Smooth muscle cell (in vitro differentiated cells): ENCODE data around the gene FAM50B. TPM values are rescaled to one million over a fixed set of nuclear protein-coding genes. Genes with fewer than 3 reads are reported as not detected.

Experiments used
- DNase-seq: peaks from one replicate; lab custom pipeline; 2025; ENCODE audit not compliant: unreplicated experiment; lab: John Stamatoyannopoulos, UW
- H2AFZ ChIP-seq: fragments of 200-600 bp; sonication (generic); 2 replicates; pipeline ENCODE4 v1.6.0; 2016; ENCODE audit warnings: antibody characterized with exemption, low read depth, mild to moderate bottlenecking
- H3F3A ChIP-seq: fragments of 200-600 bp; sonication (generic); 2 replicates; pipeline ENCODE4 v1.6.0; 2017; ENCODE audit warnings: antibody characterized with exemption, low read depth
- H3K27ac ChIP-seq: fragments of 200-600 bp; sonication (generic); 2 replicates; pipeline ENCODE4 v1.5.1; 2016; ENCODE audit warnings: low read depth, mild to moderate bottlenecking
- H3K27me3 ChIP-seq: fragments of 200-600 bp; sonication (generic); 2 replicates; pipeline ENCODE4 v1.6.1; 2016; ENCODE audit warnings: low read depth, mild to moderate bottlenecking
- H3K36me3 ChIP-seq: fragments of 200-600 bp; sonication (generic); 2 replicates; pipeline ENCODE4 v1.5.1; 2016; ENCODE audit warnings: low read depth
- H3K4me1 ChIP-seq: fragments of 200-600 bp; sonication (generic); 2 replicates; pipeline ENCODE4 v1.5.1; 2016; ENCODE audit warnings: low read depth
- H3K4me2 ChIP-seq: fragments of 200-600 bp; sonication (generic); 2 replicates; pipeline ENCODE4 v1.6.0; 2016; ENCODE audit warnings: mild to moderate bottlenecking
- H3K4me3 ChIP-seq: fragments of 200-600 bp; sonication (generic); 2 replicates; pipeline ENCODE4 v1.5.1; 2016; ENCODE audit warnings: mild to moderate bottlenecking
- H3K79me2 ChIP-seq: fragments of 200-600 bp; sonication (generic); 2 replicates; pipeline ENCODE4 v1.6.0; 2016; ENCODE audit warnings: low read depth, mild to moderate bottlenecking
- H3K9ac ChIP-seq: fragments of 200-600 bp; sonication (generic); 2 replicates; pipeline ENCODE4 v1.6.0; 2016; ENCODE audit warnings: low read depth
- H3K9me3 ChIP-seq: fragments of 200-600 bp; sonication (generic); replicated peaks from 2 replicates; pipeline ENCODE4 v1.5.1; 2016; ENCODE audit warnings: low read depth
- H4K20me1 ChIP-seq: fragments of 200-600 bp; sonication (generic); 2 replicates; pipeline ENCODE4 v1.6.0; 2016; ENCODE audit warnings: low read depth
- WGBS: methylation state at CpG from one replicate; pipeline ENCODE4 v1.1.7; 2016; ENCODE audit warnings: low lambda C conversion rate; 5-methylcytosine and 5-hydroxymethylcytosine counted together
- polyA plus RNA-seq: library from polyadenylated mRNA; unstranded; fragments of >200 nt; fragmentation: Nextera tagmentation; extraction: Ambion mirVana; gene quantifications from 2 replicates; pipeline ENCODE4 v1.2.1, GENCODE V29; 2016
- total RNA-seq: library from RNA; depleted of rRNA; stranded (reverse); fragments of >200 nt; gene quantifications from 2 replicates; pipeline ENCODE4 v1.2.3, GENCODE V29; 2014
- TF ChIP-seq, protein P1 (sequence below): fragments of 200-600 bp; sonication (generic); IDR thresholded peaks from 2 replicates; pipeline ENCODE4 v1.5.1; 2017; ENCODE audit warnings: borderline replicate concordance, mild to moderate bottlenecking, antibody characterized with exemption; ENCODE audit not compliant: insufficient read depth, poor library complexity, severe bottlenecking

FAM50B gene
- total and polyA plus RNA-seq, 2 experiments from 2014 or later = 4.3 to 6.3 TPM

DNA sequence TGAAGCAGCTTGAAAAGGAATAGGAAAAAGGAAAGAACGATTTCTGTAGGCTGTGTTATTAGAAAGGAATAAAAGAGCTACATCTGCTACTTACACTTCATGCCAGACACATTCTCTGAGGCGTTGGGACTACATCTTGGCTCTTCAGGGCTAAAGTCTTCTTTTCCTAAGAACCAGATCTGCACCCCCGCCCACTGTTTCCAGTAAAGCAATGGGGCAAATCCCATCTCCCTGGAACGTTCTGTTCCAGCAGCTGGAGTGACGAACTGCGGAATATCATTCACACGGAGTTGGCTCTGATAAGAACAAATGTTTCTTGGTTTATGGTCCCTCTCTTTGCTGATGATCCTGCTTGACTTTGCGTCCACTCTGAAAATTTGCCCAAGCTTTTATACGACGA lies 26.9 kb downstream of the FAM50B start:
- Histone ChIP-seq H3K27ac (peak overlapping the region; percentile 71), H3K9ac (peak overlapping the region; percentile 34), H2AFZ (peak overlapping the region; percentile 78), H3K4me2 (peak overlapping the region; percentile 80), H3K4me1 (no peaks in the 10 kb centered on the region), H3K9me3 (no peaks in the 10 kb centered on the region), H4K20me1 (no peaks in the 10 kb centered on the region), H3K4me3 (peak overlapping the region; percentile 32), H3K79me2 (no peaks in the 10 kb centered on the region), H3F3A (no peaks in the 10 kb centered on the region), H3K36me3 (no peaks in the 10 kb centered on the region), H3K27me3 (no peaks in the 10 kb centered on the region)
- TF ChIP-seq, protein P1, sequence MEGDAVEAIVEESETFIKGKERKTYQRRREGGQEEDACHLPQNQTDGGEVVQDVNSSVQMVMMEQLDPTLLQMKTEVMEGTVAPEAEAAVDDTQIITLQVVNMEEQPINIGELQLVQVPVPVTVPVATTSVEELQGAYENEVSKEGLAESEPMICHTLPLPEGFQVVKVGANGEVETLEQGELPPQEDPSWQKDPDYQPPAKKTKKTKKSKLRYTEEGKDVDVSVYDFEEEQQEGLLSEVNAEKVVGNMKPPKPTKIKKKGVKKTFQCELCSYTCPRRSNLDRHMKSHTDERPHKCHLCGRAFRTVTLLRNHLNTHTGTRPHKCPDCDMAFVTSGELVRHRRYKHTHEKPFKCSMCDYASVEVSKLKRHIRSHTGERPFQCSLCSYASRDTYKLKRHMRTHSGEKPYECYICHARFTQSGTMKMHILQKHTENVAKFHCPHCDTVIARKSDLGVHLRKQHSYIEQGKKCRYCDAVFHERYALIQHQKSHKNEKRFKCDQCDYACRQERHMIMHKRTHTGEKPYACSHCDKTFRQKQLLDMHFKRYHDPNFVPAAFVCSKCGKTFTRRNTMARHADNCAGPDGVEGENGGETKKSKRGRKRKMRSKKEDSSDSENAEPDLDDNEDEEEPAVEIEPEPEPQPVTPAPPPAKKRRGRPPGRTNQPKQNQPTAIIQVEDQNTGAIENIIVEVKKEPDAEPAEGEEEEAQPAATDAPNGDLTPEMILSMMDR = no peak
- WGBS = 19% methylated on average over 10 of the region's 10 CpGs
- DNase-seq = no peak

DNA sequence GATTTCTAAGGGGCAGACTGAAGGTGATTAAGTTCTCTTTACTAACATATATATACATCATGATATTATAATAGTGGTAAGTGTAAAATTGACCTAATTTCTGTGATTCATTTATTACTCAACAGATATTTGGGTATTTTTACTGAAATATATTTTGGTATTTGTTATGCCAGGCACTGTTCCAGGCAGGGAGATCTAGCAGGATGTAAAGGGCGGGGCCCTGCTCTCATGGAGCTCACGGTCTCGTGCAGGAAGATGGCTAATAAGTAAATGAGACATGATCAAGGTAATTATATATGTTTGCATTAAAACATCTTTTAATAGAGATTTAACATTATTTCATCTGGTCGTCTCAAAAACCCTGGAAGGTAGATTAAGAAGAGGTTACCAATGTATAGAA lies 27.7 kb downstream of the FAM50B start:
- H3F3A ChIP-seq = no peaks in the 10 kb centered on the region
- H2AFZ ChIP-seq = peak overlapping the region; percentile 78
- no peaks in the 10 kb centered on the region for H4K20me1 ChIP-seq
- H3K9ac ChIP-seq = no peak overlapping the region
- DNase-seq = no peak
- H3K4me1 ChIP-seq = no peaks in the 10 kb centered on the region
- no peaks in the 10 kb centered on the region for H3K9me3 ChIP-seq
- H3K4me3 ChIP-seq = peak overlapping the region; percentile 32
- WGBS = 90% methylated on average over 4 of the region's 4 CpGs
- H3K4me2 ChIP-seq = no peak overlapping the region
- H3K79me2 ChIP-seq = no peaks in the 10 kb centered on the region
- no peak overlapping the region for H3K27ac ChIP-seq
- no peaks in the 10 kb centered on the region for H3K36me3 ChIP-seq
- TF ChIP-seq, protein P1 = no peak
- H3K27me3 ChIP-seq = no peaks in the 10 kb centered on the region

DNA sequence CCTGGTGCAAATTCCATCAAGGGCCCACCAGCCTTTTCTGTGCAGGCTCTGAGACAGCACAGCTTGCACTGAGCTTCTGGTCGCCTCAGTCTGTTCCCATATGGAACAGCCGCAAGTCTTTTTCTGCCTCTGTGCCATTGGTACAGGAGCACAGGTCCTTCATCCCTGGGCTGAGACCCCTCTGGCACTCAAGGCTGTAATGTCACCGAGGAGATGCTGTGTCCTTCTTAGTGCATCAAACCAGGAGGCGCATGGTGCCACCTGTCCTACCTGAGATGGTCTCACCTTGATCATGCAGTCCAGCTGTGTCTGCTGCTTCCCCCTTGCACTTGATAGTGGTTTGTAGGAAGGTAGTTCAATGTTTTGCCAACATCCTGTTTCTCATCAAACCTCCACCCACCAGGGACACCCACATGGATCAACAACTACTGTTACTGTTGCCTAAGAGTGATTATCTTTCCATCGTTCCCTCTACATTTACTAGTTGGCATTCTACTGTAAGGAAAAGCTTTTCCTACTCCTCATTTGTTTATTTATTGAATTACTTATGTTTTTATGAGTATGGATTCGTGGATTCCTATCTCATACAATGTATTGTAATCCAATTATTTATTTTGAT lies 29.0 kb downstream of the FAM50B start:
- no peaks in the 10 kb centered on the region for H3K27me3 ChIP-seq
- H3K4me2 ChIP-seq = no peak overlapping the region
- no peaks in the 10 kb centered on the region for H3K36me3 ChIP-seq
- H2AFZ ChIP-seq = no peak overlapping the region
- no peaks in the 10 kb centered on the region for H3F3A ChIP-seq
- no peak overlapping the region for H3K27ac ChIP-seq
- no peaks in the 10 kb centered on the region for H3K9me3 ChIP-seq
- H3K79me2 ChIP-seq = no peaks in the 10 kb centered on the region
- DNase-seq = no peak
- no peaks in the 10 kb centered on the region for H4K20me1 ChIP-seq
- TF ChIP-seq, protein P1 = no peak
- H3K9ac ChIP-seq = no peak overlapping the region
- no peaks in the 10 kb centered on the region for H3K4me1 ChIP-seq
- H3K4me3 ChIP-seq = no peak overlapping the region
- WGBS = 72% methylated on average over 6 of the region's 6 CpGs
